B cell (primary cell): ENCODE results near the gene PPP2R3A. TPM values are rescaled to one million over a fixed set of nuclear protein-coding genes. Genes with fewer than 3 reads are reported as not detected.
"Not testable (repeated sequence)": the region's sequence is repeated elsewhere in the genome, so short reads cannot be mapped to it uniquely, and the experiment has no call there.

Experiments used
- ATAC-seq: fragments of 200-7000 bp; cut with Tn5 transposase; one replicate; pipeline ENCODE4 v1.10.0; 2021; ENCODE audit warnings: low read depth, mild to moderate bottlenecking, moderate number of reproducible peaks, moderate library complexity
- CTCF ChIA-PET: fragments of 350-600 bp; sonication (Branson Sonifier 250); formaldehyde crosslinking; loops from one replicate; lab custom pipeline; 2021; ENCODE audit warnings: antibody characterized with exemption, inconsistent platforms; lab: Charles Lee
- POLR2A ChIA-PET: fragments of 350-600 bp; sonication (Branson Sonifier 250); formaldehyde crosslinking; loops from one replicate; lab custom pipeline; 2021; ENCODE audit warnings: antibody characterized with exemption; lab: Charles Lee
- DNase-seq: peaks from one replicate; pipeline ENCODE4 v3.0.0; 2013
- H2AFZ ChIP-seq: 2 replicates; pipeline ENCODE4 v1.6.1; 2012; ENCODE audit warnings: mild to moderate bottlenecking, low read depth, low read length; ENCODE audit not compliant: insufficient read depth, poor library complexity, severe bottlenecking
- H3K27ac ChIP-seq, 2 donors: 1 replicate in 1 of 2; 2 replicates in 1 of 2; pipeline ENCODE4 v1.5.1; 2012 to 2013; ENCODE audit warnings: low read length in 2 of 2, mild to moderate bottlenecking in 2 of 2, moderate library complexity in 1 of 2
- H3K27me3 ChIP-seq, 4 experiments: fragments of 200-600 bp in 1 of 4; sonication (generic) in 1 of 4; replicated peaks in 1 of 4; 1 replicate in 2 of 4; 2 replicates in 2 of 4; pipeline versions ENCODE4 v1.6.1 to v1.7.0; 2013 to 2016; ENCODE audit warnings: low read length in 3 of 4, mild to moderate bottlenecking in 2 of 4, mixed read lengths in 1 of 4, moderate library complexity in 1 of 4; ENCODE audit not compliant: insufficient read depth in 4 of 4, control insufficient read depth in 3 of 4; ENCODE audit errors: control extremely low read depth in 1 of 4
- H3K36me3 ChIP-seq, 2 experiments: replicated peaks in 1 of 2; 1 replicate in 1 of 2; 2 replicates in 1 of 2; pipeline versions ENCODE4 v1.6.1 to v1.7.1; 2013; ENCODE audit warnings: low read length in 1 of 2; ENCODE audit not compliant: insufficient read depth in 2 of 2, control insufficient read depth in 1 of 2; ENCODE audit errors: control extremely low read depth in 1 of 2, extremely low read depth in 1 of 2
- H3K4me1 ChIP-seq, 2 donors: fragments of 200-600 bp in 1 of 2; sonication (generic) in 1 of 2; 1 replicate in 1 of 2; 2 replicates in 1 of 2; pipeline versions ENCODE4 v1.5.1 to v1.6.1; 2013 to 2017; ENCODE audit warnings: low read length in 2 of 2; ENCODE audit not compliant: control insufficient read depth in 2 of 2, insufficient read depth in 2 of 2
- H3K4me2 ChIP-seq: replicated peaks from 2 replicates; pipeline ENCODE3; 2012; ENCODE audit warnings: mild to moderate bottlenecking, low read depth, low read length; ENCODE audit not compliant: poor library complexity, severe bottlenecking
- H3K4me3 ChIP-seq, 5 experiments: fragments of 200-600 bp in 1 of 5; sonication (generic) in 1 of 5; 1 replicate in 3 of 5; 2 replicates in 2 of 5; pipeline versions ENCODE4 v1.5.1 to v1.7.0; 2011 to 2016; ENCODE audit warnings: low read length in 4 of 5, mild to moderate bottlenecking in 4 of 5, low read depth in 2 of 5, control low read depth in 1 of 5, moderate library complexity in 1 of 5; ENCODE audit not compliant: insufficient read depth in 1 of 5; ENCODE audit errors: control extremely low read depth in 1 of 5, extremely low read depth in 1 of 5
- H3K79me2 ChIP-seq: fragments of 200-600 bp; sonication (generic); one replicate; pipeline ENCODE4 v1.6.0; 2016; ENCODE audit warnings: low read length; ENCODE audit not compliant: control insufficient read depth, insufficient read depth
- H3K9ac ChIP-seq: fragments of 200-600 bp; sonication (generic); 2 replicates; pipeline ENCODE4 v1.6.1; 2017; ENCODE audit warnings: mild to moderate bottlenecking, low read length, moderate library complexity
- H3K9me3 ChIP-seq, 3 donors: one replicate each; pipeline versions ENCODE4 v1.6.1 to v1.7.1; 2013; ENCODE audit warnings: low read length in 2 of 3; ENCODE audit not compliant: control insufficient read depth in 2 of 3, insufficient read depth in 1 of 3; ENCODE audit errors: control extremely low read depth in 1 of 3
- H4K20me1 ChIP-seq: 2 replicates; pipeline ENCODE4 v1.6.0; 2012; ENCODE audit warnings: mild to moderate bottlenecking, low read length; ENCODE audit not compliant: insufficient read depth, control insufficient read depth, poor library complexity, severe bottlenecking
- H3K27ac Mint-ChIP-seq: one replicate; pipeline ENCODE4 v1.8.0; 2021; ENCODE audit warnings: mixed read lengths
- H3K27me3 Mint-ChIP-seq: one replicate; pipeline ENCODE4 v1.8.0; 2021; ENCODE audit warnings: mixed read lengths
- H3K4me1 Mint-ChIP-seq: one replicate; pipeline ENCODE4 v1.8.0; 2021; ENCODE audit warnings: mixed read lengths
- H3K4me3 Mint-ChIP-seq: one replicate; pipeline ENCODE4 v1.8.0; 2021; ENCODE audit warnings: mixed read lengths
- H3K9me3 Mint-ChIP-seq: one replicate; pipeline ENCODE4 v1.8.0; 2022; ENCODE audit warnings: mixed read lengths; ENCODE audit not compliant: insufficient read depth
- CTCF ChIP-seq: fragments of 200-600 bp; IDR thresholded peaks from one replicate; pipeline ENCODE4 v1.8.0; 2022; ENCODE audit warnings: antibody characterized with exemption, mild to moderate bottlenecking
- EZH2 ChIP-seq: IDR thresholded peaks from 2 replicates; pipeline ENCODE4 v1.6.1; 2012; ENCODE audit warnings: borderline replicate concordance, low read depth, mild to moderate bottlenecking, moderate library complexity, low read length; ENCODE audit not compliant: insufficient read depth, poor library complexity, severe bottlenecking
- WGBS: methylation state at CpG from one replicate; pipeline ENCODE4 v1.1.5; 2013; ENCODE audit warnings: missing lambda C conversion rate; ENCODE audit not compliant: insufficient coverage; 5-methylcytosine and 5-hydroxymethylcytosine counted together
- intact Hi-C: fragments of 100-400 bp; cut with micrococcal nuclease; formaldehyde crosslinking; loops from one replicate; pipeline ENCODE4 v1.10.0; 2022
- polyA plus RNA-seq: library from polyadenylated mRNA; depleted of rRNA; stranded (reverse); fragments of >200 nt; gene quantifications from 2 replicates; pipeline ENCODE4 v1.2.3, GENCODE V29; 2012
- total RNA-seq, 2 donors: library from RNA; stranded (reverse); fragments of 120-200 nt in 1 of 2; gene quantifications; 1 replicate in 1 of 2; 2 replicates in 1 of 2; pipeline versions ENCODE4 v1.2.3 to v1.2.4, GENCODE V29; 2013 to 2022

Gene PPP2R3A
- total and polyA plus RNA-seq, 2 donors (not counting 1 experiment from before 2014, with no cell fraction given), result 0.03 to 0.22 TPM

- no peak overlapping the region for H3K9ac ChIP-seq
- no peaks in the 10 kb centered on the region for H4K20me1 ChIP-seq
- H3K4me2 ChIP-seq, result no peak overlapping the region
- intact Hi-C loops, result no loop called here
- Mint-ChIP-seq H3K27ac (no peak overlapping the region), H3K4me1 (no peaks in the 10 kb centered on the region), H3K27me3 (peaks cover 7% of the 10 kb centered on the region), H3K4me3 (no peak overlapping the region), H3K9me3 (no peaks in the 10 kb centered on the region)
- H3K27me3 ChIP-seq, result no peaks in the 10 kb centered on the region
- ChIA-PET POLR2A (no interaction called here), CTCF (no interaction called here)
- no CpG with 5 or more reads among the region's 1 CpG for WGBS
- TF ChIP-seq CTCF (no peak), EZH2 (no peak)
- no peak overlapping the region for H3K27ac ChIP-seq
- H3K4me1 ChIP-seq, result no peaks in the 10 kb centered on the region
- no peak for DNase-seq
- H3K4me3 ChIP-seq, result no peak overlapping the region
- no peaks in the 10 kb centered on the region for H3K79me2 ChIP-seq
- no peaks in the 10 kb centered on the region for H3K36me3 ChIP-seq
- H3K9me3 ChIP-seq, result no peaks in the 10 kb centered on the region
- no peak for ATAC-seq
- H2AFZ ChIP-seq, result no peak overlapping the region
Measured at GRCh38 chr3:135929670-135930069, 35.9 kb upstream of the PPP2R3A start.

- POLR2A ChIA-PET, result no interaction called here
- H3K27me3 ChIP-seq, result no peaks in the 10 kb centered on the region
- no CpG with 5 or more reads among the region's 1 CpG for WGBS
Measured at GRCh38 chr3:135930255-135930654, 35.3 kb upstream of the PPP2R3A start.

GRCh38 chr3:135935171-135935570 lies 30.4 kb upstream of the PPP2R3A start:
- H3K4me3 Mint-ChIP-seq, H3K79me2 ChIP-seq, H3K9me3 ChIP-seq, ATAC-seq, H3K36me3 ChIP-seq, H3K27ac ChIP-seq, H3K27me3 Mint-ChIP-seq, H3K27me3 ChIP-seq, H3K4me2 ChIP-seq, H3K4me1 ChIP-seq, H3K4me1 Mint-ChIP-seq, POLR2A ChIA-PET, intact Hi-C loops, H2AFZ ChIP-seq, H3K4me3 ChIP-seq, H3K27ac Mint-ChIP-seq, H4K20me1 ChIP-seq, H3K9ac ChIP-seq, H3K9me3 Mint-ChIP-seq, DNase-seq, CTCF ChIA-PET: not testable (repeated sequence)
- 80% methylated on average over 1 of the region's 5 CpGs for WGBS

More at GRCh38 chr3:135930255-135930654, 35.3 kb upstream of the PPP2R3A start:
- Histone ChIP-seq H3K4me3 (no peak overlapping the region), H2AFZ (no peak overlapping the region), H3K79me2 (no peaks in the 10 kb centered on the region), H3K4me2 (no peak overlapping the region), H3K36me3 (no peaks in the 10 kb centered on the region), H4K20me1 (no peaks in the 10 kb centered on the region), H3K27ac (no peak overlapping the region), H3K9ac (no peak overlapping the region), H3K9me3 (no peaks in the 10 kb centered on the region), H3K4me1 (no peaks in the 10 kb centered on the region)
- Mint-ChIP-seq H3K4me3 (no peak overlapping the region), H3K27ac (no peak overlapping the region), H3K9me3 (no peaks in the 10 kb centered on the region), H3K4me1 (no peaks in the 10 kb centered on the region), H3K27me3 (peaks cover 4% of the 10 kb centered on the region)
- ATAC-seq (no peak), DNase-seq (no peak)
- intact Hi-C loops, result no loop called here
- TF ChIP-seq CTCF (no peak), EZH2 (no peak)
- CTCF ChIA-PET, result no interaction called here
